ENCODE data around the gene SWSAP1. TPM values are rescaled to one million over a fixed set of nuclear protein-coding genes. Genes with fewer than 3 reads are reported as not detected.
"Not testable (repeated sequence)": the region's sequence is repeated elsewhere in the genome, so short reads cannot be mapped to it uniquely, and the experiment has no call there.

The SWSAP1 gene
- polyA plus RNA-seq, 1 donor = 1.3 TPM

DNA sequence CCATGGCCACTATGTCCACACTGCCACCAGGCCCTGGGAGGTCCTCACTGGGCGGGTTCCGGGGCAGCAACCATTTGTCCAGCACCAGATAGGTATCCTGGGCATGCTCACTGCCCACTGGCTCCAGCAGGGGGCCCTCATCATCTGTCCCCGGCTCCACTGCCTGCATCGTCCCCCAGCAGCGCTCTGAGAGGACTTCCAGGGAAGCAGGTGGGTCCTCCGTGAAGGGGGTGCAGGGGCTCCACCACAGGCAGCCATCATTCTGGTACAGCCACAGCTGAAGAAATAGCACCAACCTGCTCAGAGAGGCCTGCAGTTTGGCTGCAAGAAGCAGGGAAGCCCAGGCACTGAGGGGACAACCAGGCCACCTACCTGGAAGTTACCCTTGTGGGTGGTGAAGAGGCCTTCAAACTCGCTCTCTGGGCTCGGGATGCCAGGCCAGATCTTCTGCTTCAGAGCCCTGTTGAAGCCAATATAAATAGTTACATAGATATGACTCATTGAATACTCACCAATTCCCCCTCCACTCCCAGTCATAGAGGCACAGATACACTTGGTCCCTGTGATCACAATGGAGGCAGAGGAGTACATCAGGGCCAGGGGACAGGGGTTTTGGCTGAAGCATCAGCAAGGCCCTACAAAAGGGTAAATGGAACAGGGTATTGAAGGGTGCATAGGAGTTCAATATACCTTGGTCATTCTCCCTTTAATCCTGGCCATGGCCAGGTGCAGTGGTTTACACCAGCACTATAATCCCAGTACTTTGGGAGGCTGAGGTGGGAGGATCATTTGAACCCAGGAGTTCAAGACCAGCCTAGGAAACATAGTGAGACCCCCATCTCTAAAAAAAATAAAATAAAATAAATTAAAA lies 4.1 kb downstream of the SWSAP1 start:
- no peak for DNase-seq (ENCODE audit: low read depth)

- DNase-seq (ENCODE audit: low read depth) = not testable (repeated sequence)
Measured at GRCh38 chr19:11379269-11379845, 4.9 kb downstream of the SWSAP1 start.

- no peak for DNase-seq (ENCODE audit: low read depth)
Measured at GRCh38 chr19:11379857-11380350, 5.4 kb downstream of the SWSAP1 start.

- DNase-seq (ENCODE audit: low read depth) = peak; percentile 87
Measured at GRCh38 chr19:11380653-11381537, 6.4 kb downstream of the SWSAP1 start.

- no peak for DNase-seq (ENCODE audit: low read depth)
Measured at GRCh38 chr19:11382898-11383705, 8.6 kb downstream of the SWSAP1 start.

DNA sequence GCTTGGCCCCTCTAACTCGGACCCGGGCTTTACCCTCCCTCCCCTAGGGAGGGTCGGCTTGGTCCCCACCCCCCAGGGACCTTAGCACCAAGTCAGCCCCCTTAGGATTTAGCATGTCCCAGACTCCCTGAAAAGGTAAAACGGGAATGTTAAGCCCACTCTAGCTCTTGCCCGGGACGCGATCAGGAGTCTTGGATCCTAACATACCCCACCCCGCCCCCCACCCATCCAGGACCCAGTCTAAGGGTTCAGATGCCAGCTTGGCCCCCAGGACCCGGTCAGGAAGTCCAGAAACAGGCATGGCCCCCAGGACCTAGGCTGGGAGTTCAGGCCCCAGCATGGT lies 9.2 kb downstream of the SWSAP1 start:
- no peak for DNase-seq (ENCODE audit: low read depth)

DNA sequence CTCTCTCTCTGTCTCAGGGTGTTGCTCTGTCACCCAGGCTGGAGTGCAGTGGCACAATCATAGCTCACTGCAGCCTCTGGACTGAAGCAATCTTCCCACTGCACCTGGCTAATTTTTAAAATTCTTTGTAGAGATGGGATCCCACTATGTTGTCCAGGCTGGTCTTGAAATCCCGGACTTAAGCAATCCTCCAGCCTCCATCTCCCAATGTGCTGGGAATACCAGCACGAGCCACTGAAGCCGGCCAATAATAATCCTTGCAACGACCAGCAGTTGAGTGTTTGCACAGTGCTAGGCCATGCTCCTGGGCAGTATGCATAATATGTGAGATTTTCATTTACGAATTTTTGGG lies 10.3 kb downstream of the SWSAP1 start:
- DNase-seq (ENCODE audit: low read depth) = no peak

GRCh38 chr19:11387162-11388034 lies 12.9 kb downstream of the SWSAP1 start:
- DNase-seq (ENCODE audit: low read depth) = no peak

DNA sequence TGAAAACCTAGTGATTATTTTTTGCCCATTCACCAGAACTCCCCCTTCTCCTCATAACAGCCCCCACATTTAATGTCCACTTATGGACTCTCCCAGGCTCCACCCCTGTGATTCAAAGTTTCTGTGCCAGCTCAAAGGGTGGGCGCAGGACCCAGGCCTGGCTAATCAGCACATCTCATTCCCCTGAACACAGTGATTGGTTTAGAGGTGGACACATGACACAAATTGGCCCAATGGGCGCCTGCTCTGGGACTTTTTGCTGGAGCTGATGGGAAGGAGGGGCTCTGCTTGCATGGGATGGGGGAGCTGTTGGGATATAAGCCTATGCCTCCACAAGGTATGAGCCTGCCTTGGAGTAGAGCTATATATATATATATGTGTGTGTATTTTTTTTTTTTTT lies 15.9 kb downstream of the SWSAP1 start:
- no peak for DNase-seq (ENCODE audit: low read depth)

GRCh38 chr19:11390933-11391680 lies 16.6 kb downstream of the SWSAP1 start:
- no peak for DNase-seq (ENCODE audit: low read depth)

DNA sequence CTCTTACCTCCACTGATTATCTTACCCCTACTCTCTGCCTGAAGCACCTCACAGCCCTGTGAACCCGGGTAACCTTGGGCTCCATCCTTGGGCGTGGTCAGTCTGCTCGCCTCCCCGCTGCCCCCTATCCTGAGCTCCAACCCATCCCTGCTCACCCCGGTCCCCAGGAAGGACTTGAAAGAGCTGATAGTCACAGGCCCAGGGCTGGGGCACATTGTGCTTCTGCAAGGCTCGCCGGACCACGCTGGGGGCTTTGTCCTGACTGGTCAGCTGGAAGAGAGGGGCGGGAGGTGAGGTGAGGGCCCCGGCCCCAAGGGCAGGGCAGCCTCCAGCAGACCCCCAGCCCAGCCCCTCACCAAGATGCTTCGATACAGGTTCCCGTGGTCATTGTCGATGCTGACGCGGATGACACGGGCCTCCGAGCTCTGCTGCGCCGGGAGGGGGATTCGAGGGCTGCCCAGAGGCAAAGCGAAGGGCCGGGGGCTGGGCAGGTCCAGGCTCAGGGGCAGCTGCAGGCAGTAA lies 22.7 kb downstream of the SWSAP1 start:
- DNase-seq (ENCODE audit: low read depth) = no peak

- no peak for DNase-seq (ENCODE audit: low read depth)
Measured at GRCh38 chr19:11399667-11400066, 25.2 kb downstream of the SWSAP1 start.

DNA sequence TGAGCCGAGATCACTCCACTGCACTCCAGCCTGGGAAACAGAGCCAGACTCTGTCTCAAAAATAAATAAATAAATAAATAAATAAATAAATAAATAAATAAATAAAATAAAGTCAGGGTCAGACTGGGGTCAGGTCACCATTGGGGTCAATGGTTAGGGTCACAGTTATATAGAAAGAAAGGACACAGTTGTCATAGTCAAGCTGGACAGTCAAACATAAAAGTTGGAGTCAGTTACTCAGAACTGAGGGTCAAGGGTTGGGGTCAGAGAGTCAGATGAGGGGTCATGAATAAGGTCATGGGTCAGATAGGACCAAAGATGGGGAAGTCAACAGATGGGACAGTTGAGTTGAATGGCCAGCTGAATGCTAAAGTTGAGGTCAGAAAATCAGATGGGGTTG lies 26.3 kb downstream of the SWSAP1 start:
- no peak for DNase-seq (ENCODE audit: low read depth)

DNA sequence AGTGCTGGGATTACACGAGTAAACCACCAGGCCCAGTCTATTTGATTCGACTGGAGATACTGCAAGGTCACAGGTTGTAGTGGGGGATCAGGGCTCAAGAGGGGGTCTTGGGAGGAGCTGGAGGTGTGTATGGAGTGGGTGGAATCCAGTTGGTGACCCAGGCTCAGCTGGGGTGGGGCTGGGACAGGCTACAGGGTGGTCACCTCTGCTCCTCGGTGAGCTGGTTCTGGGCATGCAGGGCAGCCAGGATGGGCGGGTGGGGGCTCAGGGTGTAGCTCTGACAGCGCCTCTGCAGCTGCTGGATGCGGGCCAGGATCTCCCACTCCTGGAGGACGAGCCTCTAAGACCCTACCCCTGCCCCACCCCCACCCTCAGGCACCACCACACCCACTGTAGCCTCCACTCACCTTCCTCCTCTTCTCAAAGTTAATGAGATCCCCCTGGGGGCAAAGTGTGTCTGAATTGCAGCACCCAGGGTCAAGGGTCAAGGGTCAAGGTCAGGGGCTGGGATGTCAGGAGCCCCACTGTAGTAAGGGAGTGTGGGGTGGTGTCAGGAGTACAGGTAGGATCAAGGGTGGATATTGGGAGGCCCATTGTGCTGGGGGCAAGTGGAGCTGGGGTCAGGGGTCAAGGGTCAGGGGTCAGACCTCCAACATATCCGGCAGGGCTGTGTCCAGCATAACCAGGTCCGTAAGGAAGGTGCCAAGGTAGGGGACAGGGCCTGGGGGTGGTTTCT lies 27.5 kb downstream of the SWSAP1 start:
- DNase-seq (ENCODE audit: low read depth) = no peak

GRCh38 chr19:11404588-11405222 lies 30.2 kb downstream of the SWSAP1 start:
- DNase-seq (ENCODE audit: low read depth) = no peak

- no peak for DNase-seq (ENCODE audit: low read depth)
Measured at GRCh38 chr19:11405846-11406643, 31.6 kb downstream of the SWSAP1 start.

GRCh38 chr19:11406703-11407236 lies 32.3 kb downstream of the SWSAP1 start:
- not testable (repeated sequence) for DNase-seq (ENCODE audit: low read depth)

Measured in forelimb muscle (tissue), 1 donor.